Measurements from ENCODE around the gene SLC30A1. TPM values are rescaled to one million over a fixed set of nuclear protein-coding genes. Genes with fewer than 3 reads are reported as not detected.

SLC30A1 gene
- total RNA-seq, 1 donor from 2014 or later = 9.1 TPM

DNA sequence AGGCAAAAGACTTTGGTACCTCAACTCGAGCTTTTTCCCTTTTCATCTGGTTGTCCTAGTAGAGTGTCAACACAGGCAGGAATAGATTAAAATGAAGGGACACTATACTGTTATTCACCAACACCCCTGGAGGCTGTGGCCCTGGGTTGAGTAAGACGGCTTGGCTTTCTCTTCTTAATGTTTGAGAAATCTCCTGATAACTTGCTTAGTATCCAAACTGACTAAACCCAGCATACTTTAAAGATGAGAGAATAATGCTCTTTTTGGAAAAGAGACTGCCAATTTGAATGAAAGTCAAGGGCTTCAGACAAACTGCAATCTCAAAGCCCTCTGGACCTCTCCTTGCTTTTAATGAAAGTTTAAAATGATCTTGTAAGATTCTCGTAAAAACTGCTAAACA, 2.6 kb upstream of the SLC30A1 start:
- H3K27ac Mint-ChIP-seq (ENCODE audit: unreplicated experiment) = no peak overlapping the region
- no peaks in the 10 kb centered on the region for H3K9me3 Mint-ChIP-seq
- TF ChIP-seq, protein P1, sequence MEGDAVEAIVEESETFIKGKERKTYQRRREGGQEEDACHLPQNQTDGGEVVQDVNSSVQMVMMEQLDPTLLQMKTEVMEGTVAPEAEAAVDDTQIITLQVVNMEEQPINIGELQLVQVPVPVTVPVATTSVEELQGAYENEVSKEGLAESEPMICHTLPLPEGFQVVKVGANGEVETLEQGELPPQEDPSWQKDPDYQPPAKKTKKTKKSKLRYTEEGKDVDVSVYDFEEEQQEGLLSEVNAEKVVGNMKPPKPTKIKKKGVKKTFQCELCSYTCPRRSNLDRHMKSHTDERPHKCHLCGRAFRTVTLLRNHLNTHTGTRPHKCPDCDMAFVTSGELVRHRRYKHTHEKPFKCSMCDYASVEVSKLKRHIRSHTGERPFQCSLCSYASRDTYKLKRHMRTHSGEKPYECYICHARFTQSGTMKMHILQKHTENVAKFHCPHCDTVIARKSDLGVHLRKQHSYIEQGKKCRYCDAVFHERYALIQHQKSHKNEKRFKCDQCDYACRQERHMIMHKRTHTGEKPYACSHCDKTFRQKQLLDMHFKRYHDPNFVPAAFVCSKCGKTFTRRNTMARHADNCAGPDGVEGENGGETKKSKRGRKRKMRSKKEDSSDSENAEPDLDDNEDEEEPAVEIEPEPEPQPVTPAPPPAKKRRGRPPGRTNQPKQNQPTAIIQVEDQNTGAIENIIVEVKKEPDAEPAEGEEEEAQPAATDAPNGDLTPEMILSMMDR (conservative IDR thresholded peaks at IDR 0.05) = no peak
- DNase-seq (ENCODE audit: low read depth, low spot score) = no peak
- H3K4me3 Mint-ChIP-seq = peak overlapping the region; percentile 85
- H3K36me3 Mint-ChIP-seq (ENCODE audit: low read depth) = no peaks in the 10 kb centered on the region
- peaks cover 5% of the 10 kb centered on the region for H3K27me3 Mint-ChIP-seq (ENCODE audit: low read depth)
- peaks cover 20% of the 10 kb centered on the region for H3K4me1 Mint-ChIP-seq

DNA sequence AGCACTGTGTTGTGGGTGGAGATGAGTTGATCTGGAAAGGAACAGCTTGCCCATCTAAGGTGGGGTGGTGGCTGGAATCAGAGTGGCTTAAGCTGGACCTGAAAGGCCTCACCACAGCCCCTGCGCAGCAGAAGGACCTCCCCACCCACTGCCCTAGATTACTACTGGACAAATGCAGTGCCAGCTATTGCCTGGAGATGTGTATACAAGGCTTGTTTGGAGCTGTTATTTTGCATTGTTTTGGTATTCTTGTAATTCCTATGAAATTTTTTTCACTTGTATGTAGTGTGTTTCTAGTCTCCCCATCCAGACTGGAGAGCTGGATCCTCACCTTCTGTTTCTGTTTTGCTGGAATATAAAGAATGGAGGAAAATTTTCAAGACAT, 1.3 kb upstream of the SLC30A1 start:
- TF ChIP-seq, protein P1 (conservative IDR thresholded peaks at IDR 0.05) = no peak
- DNase-seq (ENCODE audit: low read depth, low spot score) = no peak
- Mint-ChIP-seq H3K27me3 (ENCODE audit: low read depth) (peaks cover 5% of the 10 kb centered on the region), H3K27ac (ENCODE audit: unreplicated experiment) (no peak overlapping the region), H3K9me3 (no peaks in the 10 kb centered on the region), H3K36me3 (ENCODE audit: low read depth) (no peaks in the 10 kb centered on the region), H3K4me3 (peak overlapping the region; percentile 85), H3K4me1 (peaks cover 30% of the 10 kb centered on the region)

DNA sequence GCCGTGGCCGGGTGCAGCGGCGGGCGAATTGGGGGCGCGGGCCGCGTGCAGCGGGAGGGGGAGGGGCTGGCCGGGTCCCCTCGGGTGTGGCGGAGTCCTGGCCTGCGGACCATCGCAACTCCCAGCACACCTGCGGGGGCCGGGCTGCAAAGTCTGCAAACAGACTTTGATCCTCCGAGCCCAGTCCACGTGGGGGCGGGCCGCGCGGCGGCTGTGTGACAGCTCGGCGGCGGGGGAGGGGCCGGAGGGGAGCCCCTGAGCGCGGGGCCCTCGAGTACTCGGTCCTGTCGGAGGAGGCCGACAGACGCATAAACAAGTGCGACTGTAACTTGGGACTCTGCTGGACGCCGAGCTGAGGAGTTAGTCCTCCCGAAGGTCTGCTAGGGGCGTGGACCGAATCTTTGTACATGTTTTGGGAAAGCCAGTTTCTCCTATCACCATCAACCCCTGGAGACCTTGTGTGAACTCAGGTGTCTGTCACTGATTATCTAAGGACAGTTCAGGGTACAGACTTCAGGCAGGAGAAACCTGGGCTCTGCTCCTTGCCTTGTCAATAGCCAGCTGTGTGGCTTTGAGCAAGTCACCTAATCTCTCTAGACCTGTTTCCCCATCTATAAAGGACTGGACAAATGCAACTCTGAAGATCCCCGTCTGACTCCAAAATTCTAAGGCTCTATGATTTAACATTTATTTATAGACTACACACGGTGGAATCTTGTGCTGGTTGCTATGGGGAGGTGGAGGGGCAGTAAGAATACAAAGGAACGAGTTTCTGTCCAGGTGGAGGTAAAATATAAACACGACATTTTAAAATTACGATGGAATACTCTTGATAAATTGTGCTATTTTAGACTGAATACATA, 710 bp upstream of the SLC30A1 start:
- peaks cover 5% of the 10 kb centered on the region for H3K27me3 Mint-ChIP-seq (ENCODE audit: low read depth)
- peak; percentile 70 for DNase-seq (ENCODE audit: low read depth, low spot score)
- H3K9me3 Mint-ChIP-seq = no peaks in the 10 kb centered on the region
- no peak overlapping the region for H3K27ac Mint-ChIP-seq (ENCODE audit: unreplicated experiment)
- H3K4me1 Mint-ChIP-seq = peaks cover 31% of the 10 kb centered on the region
- peak overlapping the region; percentile 95 for H3K4me3 Mint-ChIP-seq
- no peaks in the 10 kb centered on the region for H3K36me3 Mint-ChIP-seq (ENCODE audit: low read depth)
- TF ChIP-seq, protein P1 (conservative IDR thresholded peaks at IDR 0.05) = no peak

DNA sequence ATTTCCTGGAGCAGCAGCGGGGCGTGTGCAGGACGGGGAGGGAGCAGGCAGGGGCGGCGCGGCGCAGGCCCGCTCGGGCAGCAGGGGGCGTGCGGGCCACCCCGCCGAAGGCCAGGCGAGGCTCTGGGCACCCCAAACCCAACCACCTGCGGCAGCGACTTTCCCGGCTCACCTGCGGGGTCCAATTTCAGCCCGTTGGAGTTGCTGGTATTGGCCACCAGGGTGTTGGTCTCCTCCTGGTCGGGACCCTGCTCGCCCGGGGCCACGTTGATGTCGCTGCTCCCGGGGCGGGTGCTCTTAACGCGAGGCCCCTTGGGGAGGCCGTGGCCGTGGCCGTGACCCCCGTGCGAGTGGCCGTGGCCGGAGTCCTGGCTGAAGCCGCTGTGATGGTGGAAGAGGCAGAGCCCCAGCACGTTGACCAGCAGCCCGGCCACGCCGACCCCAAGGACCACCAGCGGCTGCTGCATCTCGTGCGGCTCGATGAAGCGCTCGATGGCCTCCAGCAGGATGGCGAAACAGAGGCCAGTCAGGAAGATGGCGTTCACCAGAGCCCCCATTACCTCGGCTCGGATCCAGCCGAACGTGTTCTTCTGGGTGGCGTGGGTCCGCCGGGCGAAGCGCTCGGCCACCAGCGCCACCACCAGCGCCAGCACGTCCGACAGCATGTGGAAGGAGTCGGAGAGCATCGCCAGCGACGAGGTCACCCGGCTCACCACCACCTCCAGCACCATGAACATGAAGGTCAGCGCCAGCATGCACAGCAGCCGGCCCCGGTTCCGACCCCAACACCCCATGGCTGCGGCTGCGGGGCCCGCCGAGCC, 932 bp downstream of the SLC30A1 start:
- peak; percentile 48 for DNase-seq (ENCODE audit: low read depth, low spot score)
- Mint-ChIP-seq H3K4me3 (peak overlapping the region; percentile 95), H3K9me3 (no peaks in the 10 kb centered on the region), H3K36me3 (ENCODE audit: low read depth) (no peaks in the 10 kb centered on the region), H3K4me1 (peaks cover 31% of the 10 kb centered on the region), H3K27ac (ENCODE audit: unreplicated experiment) (peak overlapping the region; percentile 35), H3K27me3 (ENCODE audit: low read depth) (peaks cover 5% of the 10 kb centered on the region)
- TF ChIP-seq, protein P1 (conservative IDR thresholded peaks at IDR 0.05) = peak; percentile 79

DNA sequence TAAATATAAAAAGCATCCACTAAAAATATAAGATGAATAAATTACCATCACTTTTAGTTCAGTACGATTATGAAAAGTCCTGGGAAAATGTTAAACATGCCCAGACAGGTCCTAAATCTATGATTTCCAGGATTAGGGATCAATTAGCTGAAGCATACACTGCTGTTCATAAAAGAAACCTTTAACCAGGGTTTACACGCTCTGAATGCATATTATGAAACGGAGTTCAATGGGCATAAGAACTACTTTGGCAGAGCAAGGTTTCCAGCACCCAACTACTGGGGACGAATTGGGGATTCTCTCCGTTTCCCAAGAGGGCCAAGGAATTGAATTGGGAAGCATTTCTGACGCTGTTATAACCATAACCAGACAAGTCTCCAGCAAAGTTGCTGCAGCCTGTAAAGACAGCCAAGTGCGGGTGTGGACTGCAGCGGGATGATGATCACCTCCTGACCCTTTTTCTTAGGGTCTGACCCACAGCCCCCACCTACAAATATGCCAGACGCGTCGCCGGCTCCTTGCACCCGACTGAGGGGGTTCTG, 1.6 kb downstream of the SLC30A1 start:
- H3K27ac Mint-ChIP-seq (ENCODE audit: unreplicated experiment) = no peak overlapping the region
- peaks cover 5% of the 10 kb centered on the region for H3K27me3 Mint-ChIP-seq (ENCODE audit: low read depth)
- DNase-seq (ENCODE audit: low read depth, low spot score) = no peak
- H3K9me3 Mint-ChIP-seq = no peaks in the 10 kb centered on the region
- peak overlapping the region; percentile 94 for H3K4me3 Mint-ChIP-seq
- TF ChIP-seq, protein P1 (conservative IDR thresholded peaks at IDR 0.05) = no peak
- no peaks in the 10 kb centered on the region for H3K36me3 Mint-ChIP-seq (ENCODE audit: low read depth)
- H3K4me1 Mint-ChIP-seq = peaks cover 31% of the 10 kb centered on the region

Data from neural crest cell (in vitro differentiated cells).